ENCODE data around the gene USP51.
"Not testable (repeated sequence)": the region's sequence is repeated elsewhere in the genome, so short reads cannot be mapped to it uniquely, and the experiment has no call there.

Gene USP51

GRCh38 chrX:55450259-55450658 is 39.4 kb downstream of the USP51 start:
- Histone ChIP-seq H3F3A (ENCODE audit: insufficient read depth, low read length) (no peaks in the 10 kb centered on the region), H3K4me1 (ENCODE audit: insufficient read depth, low read length, severe bottlenecking) (peaks cover 5% of the 10 kb centered on the region), H3K27ac (ENCODE audit: low read depth, low read length, poor library complexity, severe bottlenecking) (no peak overlapping the region), H3K79me2 (ENCODE audit: insufficient read depth, low read length) (no peaks in the 10 kb centered on the region), H2AFZ (ENCODE audit: low read length) (no peak overlapping the region), H3K9me3 (ENCODE audit: low read length) (no peaks in the 10 kb centered on the region), H3K9me2 (ENCODE audit: low read depth, low read length) (no peaks in the 10 kb centered on the region), H3K9ac (ENCODE audit: low read length) (no peak overlapping the region), H3K36me3 (ENCODE audit: insufficient read depth, low read length) (no peaks in the 10 kb centered on the region), H4K20me1 (ENCODE audit: insufficient read depth, low read length) (no peaks in the 10 kb centered on the region), H3K4me3 (ENCODE audit: low read depth, low read length, poor library complexity, severe bottlenecking) (no peak overlapping the region), H3K27me3 (ENCODE audit: insufficient read depth, low read length) (no peaks in the 10 kb centered on the region), H3K4me2 (ENCODE audit: low read length) (no peak overlapping the region)
- no peak for TF ChIP-seq CTCF (IDR thresholded peaks at IDR 0.05; ENCODE audit: low read length)
- TF ChIP-seq EZH2 (IDR thresholded peaks at IDR 0.05; ENCODE audit: borderline replicate concordance, low read length): no peak

GRCh38 chrX:55443468-55443867 is 46.2 kb downstream of the USP51 start:
- not testable (repeated sequence) for H3K4me3 ChIP-seq (ENCODE audit: low read depth, low read length, poor library complexity, severe bottlenecking); H3K79me2 ChIP-seq (ENCODE audit: insufficient read depth, low read length); H3F3A ChIP-seq (ENCODE audit: insufficient read depth, low read length); H3K4me2 ChIP-seq (ENCODE audit: low read length); H3K36me3 ChIP-seq (ENCODE audit: insufficient read depth, low read length); H3K9me2 ChIP-seq (ENCODE audit: low read depth, low read length); H3K9ac ChIP-seq (ENCODE audit: low read length); H3K27ac ChIP-seq (ENCODE audit: low read depth, low read length, poor library complexity, severe bottlenecking); H3K9me3 ChIP-seq (ENCODE audit: low read length); H3K27me3 ChIP-seq (ENCODE audit: insufficient read depth, low read length); H4K20me1 ChIP-seq (ENCODE audit: insufficient read depth, low read length); H3K4me1 ChIP-seq (ENCODE audit: insufficient read depth, low read length, severe bottlenecking); H2AFZ ChIP-seq (ENCODE audit: low read length)

All from OCI-LY1 (cell line).